Left lobe of liver (tissue), 2 donors: Measurements from ENCODE around the gene SMIM10L2A. TPM values are rescaled to one million over a fixed set of nuclear protein-coding genes. Genes with fewer than 3 reads are reported as not detected.
"Not testable (repeated sequence)": the region's sequence is repeated elsewhere in the genome, so short reads cannot be mapped to it uniquely, and the experiment has no call there.

Experiments used
- ATAC-seq: fragments of 200-7000 bp; cut with Tn5 transposase; one replicate; pipeline ENCODE4 v1.9.1; 2020; ENCODE audit warnings: mild to moderate bottlenecking, moderate library complexity
- DNase-seq: peaks from one replicate; pipeline ENCODE4 v3.0.0-alpha.2; 2020; ENCODE audit warnings: low spot score
- total RNA-seq: library from RNA; stranded (reverse); gene quantifications from one replicate; pipeline ENCODE4 v1.2.1, GENCODE V29; 2021
- donor health status: DM: no; HTN: no; CAD: no; lungs with moderate emphysema.
- donor health status: DM: no; HTN: yes; CAD: no.

The SMIM10L2A gene
- total RNA-seq, 1 donor from 2014 or later: 0.10 TPM

- not testable (repeated sequence) for ATAC-seq, DNase-seq
These were observed 1.0 kb downstream of the SMIM10L2A start for GRCh38 chrX:135422810-135423168.

- not testable (repeated sequence) for DNase-seq, ATAC-seq
These were observed 1.6 kb downstream of the SMIM10L2A start for GRCh38 chrX:135423173-135423864.

- no peak for DNase-seq
These were observed 2.7 kb downstream of the SMIM10L2A start for GRCh38 chrX:135424469-135424868.

GRCh38 chrX:135425026-135425965 is 3.6 kb downstream of the SMIM10L2A start:
- ATAC-seq: no peak
- DNase-seq: no peak

More at GRCh38 chrX:135424469-135424868, 2.7 kb downstream of the SMIM10L2A start:
- no peak for ATAC-seq

GRCh38 chrX:135429429-135429828 is 7.7 kb downstream of the SMIM10L2A start:
- no peak for DNase-seq
- ATAC-seq: no peak

- no peak for ATAC-seq
- no peak for DNase-seq
These were observed 10.1 kb downstream of the SMIM10L2A start for GRCh38 chrX:135431886-135432285.

- ATAC-seq: no peak
- DNase-seq: no peak
These were observed 10.7 kb downstream of the SMIM10L2A start for GRCh38 chrX:135432453-135432852.

- DNase-seq: no peak
These were observed 11.3 kb downstream of the SMIM10L2A start for GRCh38 chrX:135432881-135433521.

GRCh38 chrX:135433531-135434257 is 11.9 kb downstream of the SMIM10L2A start:
- no peak for ATAC-seq
- DNase-seq: no peak

More at GRCh38 chrX:135432881-135433521, 11.3 kb downstream of the SMIM10L2A start:
- no peak for ATAC-seq

- ATAC-seq: no peak
- DNase-seq: no peak
These were observed 12.8 kb downstream of the SMIM10L2A start for GRCh38 chrX:135434258-135435138.

GRCh38 chrX:135435139-135435922 is 13.6 kb downstream of the SMIM10L2A start:
- DNase-seq (no peak), ATAC-seq (no peak)

- DNase-seq (no peak), ATAC-seq (no peak)
These were observed 14.2 kb downstream of the SMIM10L2A start for GRCh38 chrX:135435933-135436332.

- DNase-seq: no peak
- ATAC-seq: no peak
These were observed 14.7 kb downstream of the SMIM10L2A start for GRCh38 chrX:135436456-135436855.

- ATAC-seq: no peak
- DNase-seq: no peak
These were observed 15.5 kb downstream of the SMIM10L2A start for GRCh38 chrX:135436966-135437866.

GRCh38 chrX:135437867-135438733 is 16.4 kb downstream of the SMIM10L2A start:
- ATAC-seq (no peak), DNase-seq (no peak)

- DNase-seq (no peak), ATAC-seq (no peak)
These were observed 16.9 kb downstream of the SMIM10L2A start for GRCh38 chrX:135438734-135439043.
